Astrocyte (in vitro differentiated cells and primary cell): ENCODE data around the gene JMJD8. TPM values are rescaled to one million over a fixed set of nuclear protein-coding genes. Genes with fewer than 3 reads are reported as not detected.
"Not testable (repeated sequence)": the region's sequence is repeated elsewhere in the genome, so short reads cannot be mapped to it uniquely, and the experiment has no call there.

Experiments
- DNase-seq: peaks from one replicate; pipeline ENCODE4 v3.0.0-alpha.2; 2010; ENCODE audit warnings: low read depth
- FAIRE-seq: peaks from 2 replicates; lab custom pipeline; 2011; peaks lifted over from hg19 to GRCh38; lab: Jason Lieb, UNC
- H2AFZ ChIP-seq: 2 replicates; pipeline ENCODE4 v1.6.0; 2012; ENCODE audit warnings: low read depth, low read length, inconsistent platforms
- H3K27ac ChIP-seq: 2 replicates; pipeline ENCODE4 v1.5.1; 2011; ENCODE audit warnings: low read depth, low read length, inconsistent platforms
- H3K27me3 ChIP-seq: 2 replicates; pipeline ENCODE4 v1.6.0; 2011; ENCODE audit warnings: low read length, inconsistent platforms; ENCODE audit not compliant: insufficient read depth
- H3K36me3 ChIP-seq: 2 replicates; pipeline ENCODE4 v1.5.1; 2011; ENCODE audit warnings: low read length, inconsistent platforms; ENCODE audit not compliant: insufficient read depth
- H3K4me1 ChIP-seq: 2 replicates; pipeline ENCODE4 v1.5.1; 2011; ENCODE audit warnings: low read length, inconsistent platforms; ENCODE audit not compliant: insufficient read depth
- H3K4me2 ChIP-seq: 2 replicates; pipeline ENCODE4 v1.6.0; 2012; ENCODE audit warnings: low read length, inconsistent platforms
- H3K4me3 ChIP-seq: 2 replicates; pipeline ENCODE4 v1.5.1; 2011; ENCODE audit warnings: low read depth, mild to moderate bottlenecking, low read length, inconsistent platforms; ENCODE audit not compliant: insufficient read depth
- H3K79me2 ChIP-seq: 2 replicates; pipeline ENCODE4 v1.6.0; 2012; ENCODE audit warnings: mild to moderate bottlenecking, low read length, inconsistent platforms; ENCODE audit not compliant: insufficient read depth
- H3K9ac ChIP-seq: 2 replicates; pipeline ENCODE4 v1.6.0; 2012; ENCODE audit warnings: mild to moderate bottlenecking, low read length, inconsistent platforms
- H3K9me3 ChIP-seq: 2 replicates; pipeline ENCODE4 v1.5.1; 2012; ENCODE audit warnings: low read depth, mild to moderate bottlenecking, low read length, inconsistent platforms; ENCODE audit not compliant: insufficient read depth
- H4K20me1 ChIP-seq: 2 replicates; pipeline ENCODE4 v1.6.0; 2012; ENCODE audit warnings: low read length, inconsistent platforms; ENCODE audit not compliant: insufficient read depth
- H3K27ac Mint-ChIP-seq: one replicate; pipeline ENCODE4 v1.8.0; 2021; ENCODE audit warnings: mild to moderate bottlenecking, mixed read lengths; ENCODE audit not compliant: unreplicated experiment
- H3K27me3 Mint-ChIP-seq: one replicate; pipeline ENCODE4 v1.8.0; 2021; ENCODE audit warnings: low read depth, mixed read lengths; ENCODE audit not compliant: unreplicated experiment
- H3K36me3 Mint-ChIP-seq: one replicate; pipeline ENCODE4 v1.8.0; 2021; ENCODE audit warnings: low read depth, mixed read lengths; ENCODE audit not compliant: unreplicated experiment
- H3K4me1 Mint-ChIP-seq: one replicate; pipeline ENCODE4 v1.8.0; 2021; ENCODE audit warnings: low read depth, mixed read lengths; ENCODE audit not compliant: unreplicated experiment
- H3K4me3 Mint-ChIP-seq: one replicate; pipeline ENCODE4 v1.8.0; 2021; ENCODE audit warnings: mild to moderate bottlenecking, moderate library complexity, mixed read lengths; ENCODE audit not compliant: unreplicated experiment
- H3K9me3 Mint-ChIP-seq: one replicate; pipeline ENCODE4 v1.8.0; 2021; ENCODE audit warnings: mild to moderate bottlenecking, mixed read lengths; ENCODE audit not compliant: unreplicated experiment
- CTCF ChIP-seq: IDR thresholded peaks from 2 replicates; pipeline ENCODE4 v1.5.1; 2011; ENCODE audit warnings: low read depth, mild to moderate bottlenecking, inconsistent platforms, low read length, moderate library complexity; ENCODE audit not compliant: insufficient read depth
- EZH2 ChIP-seq: IDR thresholded peaks from 2 replicates; pipeline ENCODE4 v1.6.1; 2012; ENCODE audit warnings: mild to moderate bottlenecking, low read length, inconsistent platforms; ENCODE audit not compliant: insufficient read depth
- total RNA-seq: library from RNA; stranded (reverse); gene quantifications from 2 replicates; pipeline ENCODE4 v1.2.1, GENCODE V29; 2021

JMJD8 gene
- total RNA-seq, 1 donor from 2014 or later: 26.8 TPM

GRCh38 chr16:692356-693108 lies 8.4 kb upstream of the JMJD8 start:
- Histone ChIP-seq H3K27me3 (peaks cover 10% of the 10 kb centered on the region), H3K4me2 (no peak overlapping the region), H4K20me1 (no peaks in the 10 kb centered on the region), H3K9me3 (no peaks in the 10 kb centered on the region), H3K4me3 (no peak overlapping the region), H2AFZ (no peak overlapping the region), H3K36me3 (no peaks in the 10 kb centered on the region), H3K79me2 (peaks cover 19% of the 10 kb centered on the region), H3K27ac (no peak overlapping the region), H3K9ac (no peak overlapping the region), H3K4me1 (peaks cover 5% of the 10 kb centered on the region)
- H3K9me3 Mint-ChIP-seq: no peaks in the 10 kb centered on the region
- no peak for FAIRE-seq
- H3K27me3 Mint-ChIP-seq: peaks cover 25% of the 10 kb centered on the region
- H3K27ac Mint-ChIP-seq: no peak overlapping the region
- peaks cover 2% of the 10 kb centered on the region for H3K4me1 Mint-ChIP-seq
- peaks cover 2% of the 10 kb centered on the region for H3K36me3 Mint-ChIP-seq
- no peak for DNase-seq
- peak overlapping the region; percentile 50 for H3K4me3 Mint-ChIP-seq
- no peak for TF ChIP-seq EZH2
- no peak for TF ChIP-seq CTCF

GRCh38 chr16:691242-691641 lies 7.1 kb upstream of the JMJD8 start:
- not testable (repeated sequence) for H3K4me3 ChIP-seq, H3K36me3 ChIP-seq, H4K20me1 ChIP-seq, H3K4me1 Mint-ChIP-seq, H3K9ac ChIP-seq, H3K27ac ChIP-seq, H3K27ac Mint-ChIP-seq, H3K4me2 ChIP-seq, H3K9me3 ChIP-seq, H3K9me3 Mint-ChIP-seq, H3K27me3 ChIP-seq, FAIRE-seq, H2AFZ ChIP-seq, DNase-seq, H3K4me1 ChIP-seq, H3K36me3 Mint-ChIP-seq
- H3K4me3 Mint-ChIP-seq: peak overlapping the region; percentile 89
- H3K27me3 Mint-ChIP-seq: peaks cover 20% of the 10 kb centered on the region
- H3K79me2 ChIP-seq: peaks cover 28% of the 10 kb centered on the region

- Mint-ChIP-seq H3K36me3 (peaks cover 2% of the 10 kb centered on the region), H3K4me1 (peaks cover 4% of the 10 kb centered on the region), H3K27me3 (peaks cover 9% of the 10 kb centered on the region), H3K4me3 (peak overlapping the region; percentile 89), H3K9me3 (no peaks in the 10 kb centered on the region), H3K27ac (peak overlapping the region; percentile 78)
- TF ChIP-seq CTCF (no peak), EZH2 (no peak)
- Histone ChIP-seq H3K36me3 (no peaks in the 10 kb centered on the region), H3K4me1 (peaks cover 5% of the 10 kb centered on the region), H3K4me3 (peak overlapping the region; percentile 79), H3K9me3 (no peaks in the 10 kb centered on the region), H3K27ac (peak overlapping the region; percentile 79), H4K20me1 (no peaks in the 10 kb centered on the region), H3K27me3 (peaks cover 5% of the 10 kb centered on the region), H3K79me2 (peaks cover 41% of the 10 kb centered on the region), H3K4me2 (peak overlapping the region; percentile 99), H3K9ac (peak overlapping the region; percentile 92), H2AFZ (peak overlapping the region; percentile 79)
- FAIRE-seq (no peak), DNase-seq (no peak)
Observed at GRCh38 chr16:689175-689897, 5.2 kb upstream of the JMJD8 start.
